Measurements from ENCODE around the gene CCDC27.

Gene CCDC27

DNA sequence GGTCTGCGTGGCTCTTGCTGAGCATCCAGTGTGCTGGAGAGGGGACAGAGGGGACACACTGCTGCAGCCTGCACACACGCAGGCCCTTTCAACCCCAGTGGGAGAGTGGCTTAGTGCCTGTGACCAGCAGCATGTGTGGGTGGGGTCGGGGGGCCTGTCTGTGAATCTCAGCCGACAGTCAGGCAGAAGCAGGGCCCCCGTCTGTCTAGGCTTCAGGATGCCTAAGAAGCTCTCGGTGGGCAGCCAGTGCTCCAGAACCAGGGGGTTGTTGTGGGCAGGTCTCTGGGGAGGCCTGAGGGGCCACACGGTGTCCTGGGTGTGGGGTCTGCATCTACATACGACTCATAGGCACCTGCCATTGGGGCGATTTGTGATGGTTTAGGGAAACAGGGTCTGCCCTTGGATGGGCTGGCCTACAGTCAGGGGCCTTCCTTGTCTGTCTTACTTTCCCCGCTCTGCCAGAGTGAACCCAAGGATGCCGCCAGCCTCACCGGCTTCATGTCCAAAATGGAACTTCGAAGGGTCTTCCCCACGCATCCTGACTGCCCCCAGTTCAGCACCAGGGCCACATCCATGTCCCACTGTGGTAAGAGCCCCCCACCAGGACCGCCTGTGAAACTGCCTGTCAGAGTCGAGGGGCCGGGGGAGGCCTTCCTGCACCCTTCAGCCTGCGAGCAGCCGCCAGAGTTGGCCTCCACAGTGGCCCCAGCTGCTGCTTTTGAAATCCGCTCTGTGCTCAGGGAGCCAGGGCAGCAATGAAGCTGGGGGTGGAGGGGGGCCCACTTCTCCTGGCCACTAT, 1.6 kb downstream of the CCDC27 start:
- DNase-seq (ENCODE audit: low read depth): no peak
- no peak overlapping the region for H3K4me3 ChIP-seq (replicated peaks; ENCODE audit: low read depth, low read length)
- TF ChIP-seq, protein P1, sequence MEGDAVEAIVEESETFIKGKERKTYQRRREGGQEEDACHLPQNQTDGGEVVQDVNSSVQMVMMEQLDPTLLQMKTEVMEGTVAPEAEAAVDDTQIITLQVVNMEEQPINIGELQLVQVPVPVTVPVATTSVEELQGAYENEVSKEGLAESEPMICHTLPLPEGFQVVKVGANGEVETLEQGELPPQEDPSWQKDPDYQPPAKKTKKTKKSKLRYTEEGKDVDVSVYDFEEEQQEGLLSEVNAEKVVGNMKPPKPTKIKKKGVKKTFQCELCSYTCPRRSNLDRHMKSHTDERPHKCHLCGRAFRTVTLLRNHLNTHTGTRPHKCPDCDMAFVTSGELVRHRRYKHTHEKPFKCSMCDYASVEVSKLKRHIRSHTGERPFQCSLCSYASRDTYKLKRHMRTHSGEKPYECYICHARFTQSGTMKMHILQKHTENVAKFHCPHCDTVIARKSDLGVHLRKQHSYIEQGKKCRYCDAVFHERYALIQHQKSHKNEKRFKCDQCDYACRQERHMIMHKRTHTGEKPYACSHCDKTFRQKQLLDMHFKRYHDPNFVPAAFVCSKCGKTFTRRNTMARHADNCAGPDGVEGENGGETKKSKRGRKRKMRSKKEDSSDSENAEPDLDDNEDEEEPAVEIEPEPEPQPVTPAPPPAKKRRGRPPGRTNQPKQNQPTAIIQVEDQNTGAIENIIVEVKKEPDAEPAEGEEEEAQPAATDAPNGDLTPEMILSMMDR (IDR thresholded peaks at IDR 0.05; ENCODE audit: low read length, missing control alignments): no peak

DNA sequence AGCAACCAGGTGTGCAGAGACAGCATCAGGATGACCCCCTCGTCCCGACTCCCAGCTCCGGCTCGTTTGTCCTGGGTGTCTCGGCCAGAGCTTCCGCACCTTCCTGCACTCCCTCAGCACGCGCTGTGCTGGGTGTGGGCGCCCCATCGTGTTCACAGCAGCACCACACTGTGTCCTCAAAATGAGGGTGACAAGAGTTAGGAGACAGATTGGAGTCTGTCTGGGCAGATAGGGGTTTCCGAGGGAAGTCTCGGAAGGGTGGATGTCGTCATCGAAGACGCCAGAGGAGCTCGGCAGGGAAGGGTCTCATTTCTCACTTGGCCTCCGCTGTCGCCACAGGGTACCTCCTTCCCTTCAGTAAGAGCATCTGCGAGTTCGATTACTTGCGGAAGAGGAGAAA, 4.1 kb downstream of the CCDC27 start:
- TF ChIP-seq, protein P1 (IDR thresholded peaks at IDR 0.05; ENCODE audit: low read length, missing control alignments): no peak
- no peak for DNase-seq (ENCODE audit: low read depth)

DNA sequence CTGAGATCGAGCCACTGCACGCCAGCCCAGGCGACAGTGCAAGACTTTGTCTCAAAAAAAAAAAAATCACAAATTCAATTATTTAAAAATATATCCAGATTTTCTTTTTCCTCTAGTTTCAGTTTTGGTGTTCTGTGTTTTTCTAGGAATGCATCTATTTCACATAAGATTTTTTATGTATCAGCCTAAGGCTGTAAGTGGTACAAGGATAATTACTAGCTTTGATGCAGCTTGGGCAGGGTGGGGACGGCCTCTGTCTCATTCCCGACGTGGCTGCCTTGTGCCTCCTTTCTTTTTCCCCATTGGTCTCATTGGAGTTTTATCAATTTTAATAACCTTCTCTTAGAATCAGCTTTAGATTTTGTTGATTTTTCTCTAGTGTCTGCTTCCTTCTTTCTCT, 6.9 kb downstream of the CCDC27 start:
- no peak for DNase-seq (ENCODE audit: low read depth)
- no peak overlapping the region for H3K4me3 ChIP-seq (replicated peaks; ENCODE audit: low read depth, low read length)
- TF ChIP-seq, protein P1 (IDR thresholded peaks at IDR 0.05; ENCODE audit: low read length, missing control alignments): no peak

More for the DNA sequence above, 4.1 kb downstream of the CCDC27 start:
- no peak overlapping the region for H3K4me3 ChIP-seq (replicated peaks; ENCODE audit: low read depth, low read length)

GRCh38 chr1:3759796-3760195, 7.5 kb downstream of the CCDC27 start:
- no peak overlapping the region for H3K4me3 ChIP-seq (replicated peaks; ENCODE audit: low read depth, low read length)
- no peak for DNase-seq (ENCODE audit: low read depth)
- TF ChIP-seq, protein P1 (IDR thresholded peaks at IDR 0.05; ENCODE audit: low read length, missing control alignments): no peak

- no peak for DNase-seq (ENCODE audit: low read depth)
- TF ChIP-seq, protein P1 (IDR thresholded peaks at IDR 0.05; ENCODE audit: low read length, missing control alignments): no peak
- no peak overlapping the region for H3K4me3 ChIP-seq (replicated peaks; ENCODE audit: low read depth, low read length)
These were observed 9.2 kb downstream of the CCDC27 start for GRCh38 chr1:3761296-3762010.

- DNase-seq (ENCODE audit: low read depth): no peak
- TF ChIP-seq, protein P1 (IDR thresholded peaks at IDR 0.05; ENCODE audit: low read length, missing control alignments): no peak
- no peak overlapping the region for H3K4me3 ChIP-seq (replicated peaks; ENCODE audit: low read depth, low read length)
These were observed 10.1 kb downstream of the CCDC27 start for GRCh38 chr1:3762151-3762872.

Data from fibroblast of pulmonary artery (primary cell).